GF-D8 (cell line): Measurements from ENCODE around the gene FAM114A1.
"Not testable (repeated sequence)": the region's sequence is repeated elsewhere in the genome, so short reads cannot be mapped to it uniquely, and the experiment has no call there.

Source experiments
- DNase-seq: peaks from one replicate; lab custom pipeline; 2025; lab: John Stamatoyannopoulos, UW

Gene FAM114A1

DNA sequence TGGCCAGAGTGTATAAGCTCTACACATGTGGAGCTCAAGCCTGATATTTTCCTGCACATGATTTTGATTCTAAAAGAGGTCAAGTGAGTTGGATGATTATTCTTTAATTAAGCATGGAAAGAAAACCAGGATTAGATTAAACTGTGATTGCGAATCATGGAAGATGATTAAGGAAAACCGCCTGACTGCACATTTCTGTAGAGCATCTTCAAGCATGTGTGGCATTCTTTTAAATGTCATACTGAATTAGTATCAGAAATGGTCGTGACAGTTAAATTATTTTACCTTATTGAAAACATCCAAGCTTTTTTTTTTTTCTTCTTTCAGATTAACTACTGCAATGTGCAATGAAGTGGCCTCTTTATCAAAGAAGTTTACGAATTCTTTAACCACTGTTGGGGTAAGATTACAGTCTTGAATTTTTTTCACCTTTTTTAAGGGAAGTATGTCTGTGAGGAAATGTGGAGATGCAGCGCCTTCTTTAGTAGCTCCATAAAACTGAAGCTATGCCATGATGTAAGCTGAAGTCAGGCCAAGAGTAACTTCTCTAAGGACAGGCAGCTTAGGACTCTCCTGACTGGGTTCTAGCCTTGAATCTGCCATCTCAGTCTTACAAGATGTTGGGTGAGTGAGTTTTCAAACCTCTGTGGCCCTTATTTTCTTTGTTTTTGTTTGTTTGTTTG lies 67.9 kb downstream of the FAM114A1 start:
- DNase-seq, result no peak

DNA sequence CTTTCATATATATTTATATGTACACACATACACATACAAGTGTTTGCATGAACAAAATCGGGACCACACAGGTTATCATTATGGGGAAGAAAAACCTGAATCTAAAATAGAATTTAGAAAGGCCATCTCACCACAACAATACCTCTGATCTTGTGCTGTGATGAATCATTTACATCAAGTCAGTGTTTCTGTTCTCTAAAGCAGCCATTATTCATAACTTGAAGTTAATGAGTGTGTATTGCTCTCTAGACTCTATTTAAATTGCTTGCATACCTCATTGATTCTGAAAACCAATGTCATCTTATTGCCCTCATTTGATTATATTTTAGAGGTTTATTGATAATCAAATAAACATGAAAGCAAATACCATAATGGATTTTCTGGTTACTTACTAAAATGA lies 71.6 kb downstream of the FAM114A1 start:
- DNase-seq, result no peak

DNA sequence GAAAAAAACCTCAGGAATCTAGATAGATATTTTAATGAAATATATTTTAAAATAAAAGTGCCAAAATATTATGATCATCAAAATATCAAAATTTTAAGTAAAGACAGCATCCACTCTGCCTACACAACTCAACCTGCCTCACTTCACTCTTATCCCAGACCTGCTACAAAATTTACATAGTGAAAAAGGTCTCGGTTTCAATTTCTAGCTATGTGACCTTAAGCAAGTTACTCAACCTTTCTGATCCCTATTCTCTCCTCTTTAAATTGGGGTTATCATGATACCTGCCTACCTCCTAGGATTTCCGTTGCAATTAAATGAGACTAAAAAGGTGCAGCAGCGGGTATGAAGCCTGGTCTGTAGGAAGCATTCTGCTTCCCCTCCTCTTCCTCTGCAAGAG lies 72.9 kb downstream of the FAM114A1 start:
- no peak for DNase-seq

- DNase-seq, result not testable (repeated sequence)
Observed at GRCh38 chr4:38941906-38942305, 74.3 kb downstream of the FAM114A1 start.

GRCh38 chr4:38943343-38943742 lies 75.7 kb downstream of the FAM114A1 start:
- no peak for DNase-seq

- no peak for DNase-seq
Observed at GRCh38 chr4:38944440-38944839, 76.8 kb downstream of the FAM114A1 start.

GRCh38 chr4:38946919-38947318 lies 79.3 kb downstream of the FAM114A1 start:
- no peak for DNase-seq

DNA sequence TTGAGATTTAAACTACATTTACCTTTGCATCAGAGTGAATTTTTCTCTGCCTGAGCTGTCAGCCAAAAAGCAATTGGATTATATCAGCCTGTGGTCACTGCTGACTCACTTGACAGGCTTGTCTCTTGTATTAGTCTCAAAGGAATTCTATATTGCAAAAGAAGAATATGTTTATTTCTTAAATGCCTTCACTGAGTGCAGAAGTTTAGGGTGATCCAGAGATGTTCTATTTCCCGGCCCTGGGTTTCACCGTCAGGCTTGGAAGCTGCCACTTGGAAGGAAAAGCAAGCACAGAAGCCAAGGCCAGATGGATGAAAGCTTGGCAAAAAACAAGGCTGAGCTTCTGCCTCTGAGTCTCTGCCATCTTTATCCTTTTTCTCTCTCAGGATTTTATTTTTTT lies 80.9 kb downstream of the FAM114A1 start:
- no peak for DNase-seq

DNA sequence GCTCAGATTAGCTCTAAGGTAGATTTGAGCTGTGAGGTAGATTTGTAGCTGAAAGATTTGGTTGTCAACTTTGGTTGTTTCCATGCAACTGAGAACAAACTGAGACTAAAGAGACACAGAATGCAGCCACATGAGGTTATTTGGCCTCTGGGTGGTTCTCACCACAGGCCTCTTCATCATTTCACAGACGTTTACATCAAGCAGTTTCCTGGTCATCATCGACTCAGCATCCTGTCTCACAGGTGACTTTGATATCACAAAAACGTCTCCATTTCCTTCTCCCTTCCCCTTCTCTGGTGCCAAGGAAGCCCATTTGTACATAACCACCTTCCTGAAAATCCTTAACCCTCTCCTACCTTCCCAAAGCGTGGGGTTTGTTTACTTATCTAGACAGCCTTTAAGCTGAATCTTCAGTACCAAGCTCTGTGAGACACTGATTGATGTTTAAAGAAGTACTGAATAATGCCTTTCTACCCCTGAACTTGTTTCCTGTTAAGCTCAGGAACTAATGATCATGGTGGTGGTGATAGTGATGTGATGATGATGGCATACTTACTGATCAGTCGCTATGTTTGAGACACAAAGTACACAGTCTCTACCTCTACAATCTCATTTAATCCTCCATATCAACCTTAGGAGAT lies 81.9 kb downstream of the FAM114A1 start:
- no peak for DNase-seq

DNA sequence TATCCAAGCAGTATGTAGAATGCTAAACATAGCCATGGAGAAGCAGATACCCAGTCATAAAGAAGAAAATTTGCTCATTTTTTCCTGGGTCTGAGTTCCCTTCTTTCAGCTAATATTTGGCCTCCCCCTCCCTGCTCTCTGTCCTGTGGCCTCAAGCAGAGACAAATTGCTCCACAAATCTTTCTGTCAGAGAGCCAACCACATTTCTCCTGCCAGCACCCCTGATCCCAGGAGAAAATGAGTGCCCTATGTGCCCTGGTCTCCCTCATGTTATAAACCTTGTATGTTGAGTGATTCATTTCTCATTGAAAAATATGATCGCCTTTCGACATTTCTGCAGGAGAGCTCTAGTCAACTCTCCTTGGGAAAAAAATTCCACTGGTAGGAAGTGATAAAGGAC lies 82.6 kb downstream of the FAM114A1 start:
- DNase-seq, result no peak

DNA sequence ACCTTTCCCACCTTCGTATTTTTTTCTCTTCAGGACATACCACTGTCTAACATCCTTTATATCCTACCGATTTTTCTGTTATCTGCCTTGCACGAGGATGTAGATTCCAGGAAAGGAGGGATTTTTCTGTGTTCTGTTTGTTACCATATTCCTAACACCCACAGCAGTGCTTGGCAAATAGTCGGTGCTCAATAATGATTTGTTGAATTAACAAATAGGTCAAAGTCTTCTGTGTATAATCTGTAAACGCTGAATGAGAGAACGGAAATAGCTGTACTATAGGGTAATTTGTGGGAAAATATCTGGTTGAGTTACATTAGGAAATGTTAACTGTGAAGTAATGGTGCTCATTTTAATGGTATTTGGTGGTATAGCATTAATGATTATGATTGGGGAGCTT lies 83.1 kb downstream of the FAM114A1 start:
- no peak for DNase-seq

GRCh38 chr4:38951598-38951997 lies 84.0 kb downstream of the FAM114A1 start:
- DNase-seq, result no peak

- no peak for DNase-seq
Observed at GRCh38 chr4:38952017-38952416, 84.4 kb downstream of the FAM114A1 start.

DNA sequence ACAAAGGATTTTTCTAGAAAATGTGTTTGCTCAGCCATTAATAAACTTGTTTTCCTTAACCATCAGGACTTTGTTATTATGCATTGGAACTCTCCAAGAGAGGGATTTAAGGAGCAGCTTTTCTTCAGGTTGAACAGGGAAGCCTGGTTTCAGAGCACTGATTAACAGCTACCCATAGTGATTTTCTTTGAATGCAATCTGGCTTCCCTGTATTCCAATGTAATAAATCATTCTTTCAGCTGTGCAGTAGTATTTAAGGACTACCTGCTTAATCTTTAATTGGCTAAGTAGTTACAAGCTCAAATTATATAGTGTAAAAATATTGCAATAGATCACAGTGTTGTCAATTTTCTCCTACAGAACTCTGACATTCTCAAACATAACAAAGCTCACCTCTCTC lies 87.1 kb downstream of the FAM114A1 start:
- DNase-seq, result no peak

- DNase-seq, result no peak
Observed at GRCh38 chr4:38955957-38956356, 88.4 kb downstream of the FAM114A1 start.

- DNase-seq, result no peak
Observed at GRCh38 chr4:38957261-38957815, 89.7 kb downstream of the FAM114A1 start.

- no peak for DNase-seq
Observed at GRCh38 chr4:38957893-38958292, 90.3 kb downstream of the FAM114A1 start.

GRCh38 chr4:38958453-38959190 lies 91.0 kb downstream of the FAM114A1 start:
- DNase-seq, result no peak

DNA sequence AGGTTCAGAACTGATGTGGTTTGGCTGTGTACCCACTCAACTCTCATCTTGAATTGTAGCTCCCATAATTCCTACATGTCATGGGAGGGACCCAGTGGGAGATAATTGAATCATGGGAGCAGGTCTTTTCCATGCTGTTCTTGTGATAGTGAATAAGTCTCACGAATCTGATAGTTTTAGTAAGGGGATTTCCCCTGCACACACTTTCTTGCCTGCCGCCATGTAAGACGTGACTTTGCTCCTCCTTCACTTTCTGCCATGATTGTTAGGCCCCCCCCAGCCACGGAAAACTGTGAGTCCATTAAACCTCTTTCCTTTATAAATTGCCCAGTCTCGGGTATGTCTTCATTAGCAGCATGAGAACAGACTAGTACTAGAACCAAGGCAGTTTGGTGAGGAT lies 91.6 kb downstream of the FAM114A1 start:
- not testable (repeated sequence) for DNase-seq

- DNase-seq, result no peak
Observed at GRCh38 chr4:38964942-38965775, 97.6 kb downstream of the FAM114A1 start.

- no peak for DNase-seq
Observed at GRCh38 chr4:38965866-38966265, 98.3 kb downstream of the FAM114A1 start.
